Left ventricle myocardium inferior (tissue), 1 donor: ENCODE results near the gene CARD19. TPM values are rescaled to one million over a fixed set of nuclear protein-coding genes. Genes with fewer than 3 reads are reported as not detected.

Experiments used
- DNase-seq: peaks from one replicate; pipeline ENCODE4 v3.0.0-alpha.2; 2020
- H3K27ac ChIP-seq: fragments of 200-600 bp; replicated peaks from 2 replicates; pipeline ENCODE4 v1.8.0; 2021
- H3K27me3 ChIP-seq: fragments of 200-600 bp; 2 replicates; pipeline ENCODE4 v1.8.0; 2021; ENCODE audit warnings: low read depth
- H3K36me3 ChIP-seq: fragments of 200-600 bp; 2 replicates; pipeline ENCODE4 v1.8.0; 2021
- H3K4me1 ChIP-seq: fragments of 200-600 bp; 2 replicates; pipeline ENCODE4 v1.8.0; 2021
- H3K4me3 ChIP-seq: fragments of 200-600 bp; 2 replicates; pipeline ENCODE4 v1.8.0; 2021; ENCODE audit warnings: mild to moderate bottlenecking, moderate library complexity
- H3K9me3 ChIP-seq: fragments of 200-600 bp; replicated peaks from 2 replicates; pipeline ENCODE4 v1.8.0; 2021
- intact Hi-C: fragments of 100-400 bp; cut with micrococcal nuclease; formaldehyde crosslinking; loops from one replicate; pipeline ENCODE4 v1.11.0; 2022
- total RNA-seq: library from RNA; stranded (reverse); fragmentation: NEBNext Ultra II Directional; extraction: Animal tissue kit (Norgen Biotek cat#: 25700); gene quantifications from one replicate; pipeline ENCODE4 v1.2.1, GENCODE V29; 2021
- TF ChIP-seq, protein P1 (sequence below): fragments of 200-600 bp; IDR thresholded peaks from 2 replicates; pipeline ENCODE4 v1.8.0; 2021; ENCODE audit warnings: antibody characterized with exemption, mild to moderate bottlenecking, borderline replicate concordance
- donor health status: DM: no; HTN: yes; CAD: no; lungs with severe emphysema.

CARD19 gene
- total RNA-seq, 1 donor from 2014 or later = 35.8 TPM

GRCh38 chr9:93052791-93053540, 43.1 kb upstream of the CARD19 start:
- TF ChIP-seq, protein P1, sequence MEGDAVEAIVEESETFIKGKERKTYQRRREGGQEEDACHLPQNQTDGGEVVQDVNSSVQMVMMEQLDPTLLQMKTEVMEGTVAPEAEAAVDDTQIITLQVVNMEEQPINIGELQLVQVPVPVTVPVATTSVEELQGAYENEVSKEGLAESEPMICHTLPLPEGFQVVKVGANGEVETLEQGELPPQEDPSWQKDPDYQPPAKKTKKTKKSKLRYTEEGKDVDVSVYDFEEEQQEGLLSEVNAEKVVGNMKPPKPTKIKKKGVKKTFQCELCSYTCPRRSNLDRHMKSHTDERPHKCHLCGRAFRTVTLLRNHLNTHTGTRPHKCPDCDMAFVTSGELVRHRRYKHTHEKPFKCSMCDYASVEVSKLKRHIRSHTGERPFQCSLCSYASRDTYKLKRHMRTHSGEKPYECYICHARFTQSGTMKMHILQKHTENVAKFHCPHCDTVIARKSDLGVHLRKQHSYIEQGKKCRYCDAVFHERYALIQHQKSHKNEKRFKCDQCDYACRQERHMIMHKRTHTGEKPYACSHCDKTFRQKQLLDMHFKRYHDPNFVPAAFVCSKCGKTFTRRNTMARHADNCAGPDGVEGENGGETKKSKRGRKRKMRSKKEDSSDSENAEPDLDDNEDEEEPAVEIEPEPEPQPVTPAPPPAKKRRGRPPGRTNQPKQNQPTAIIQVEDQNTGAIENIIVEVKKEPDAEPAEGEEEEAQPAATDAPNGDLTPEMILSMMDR = no peak
- no peak for DNase-seq
- Histone ChIP-seq H3K36me3 (no peaks in the 10 kb centered on the region), H3K27ac (no peak overlapping the region), H3K27me3 (no peaks in the 10 kb centered on the region), H3K4me1 (peaks cover 17% of the 10 kb centered on the region), H3K9me3 (no peaks in the 10 kb centered on the region), H3K4me3 (no peak overlapping the region)
- intact Hi-C loops = no loop called here

- TF ChIP-seq, protein P1 = no peak
- intact Hi-C loops = no loop called here
- DNase-seq = no peak
- no peak overlapping the region for H3K4me3 ChIP-seq
- H3K27me3 ChIP-seq = peaks cover 6% of the 10 kb centered on the region
- no peaks in the 10 kb centered on the region for H3K36me3 ChIP-seq
- no peak overlapping the region for H3K27ac ChIP-seq
- peaks cover 24% of the 10 kb centered on the region for H3K4me1 ChIP-seq
- H3K9me3 ChIP-seq = no peaks in the 10 kb centered on the region
Observed at GRCh38 chr9:93053781-93054331, 42.2 kb upstream of the CARD19 start.

DNA sequence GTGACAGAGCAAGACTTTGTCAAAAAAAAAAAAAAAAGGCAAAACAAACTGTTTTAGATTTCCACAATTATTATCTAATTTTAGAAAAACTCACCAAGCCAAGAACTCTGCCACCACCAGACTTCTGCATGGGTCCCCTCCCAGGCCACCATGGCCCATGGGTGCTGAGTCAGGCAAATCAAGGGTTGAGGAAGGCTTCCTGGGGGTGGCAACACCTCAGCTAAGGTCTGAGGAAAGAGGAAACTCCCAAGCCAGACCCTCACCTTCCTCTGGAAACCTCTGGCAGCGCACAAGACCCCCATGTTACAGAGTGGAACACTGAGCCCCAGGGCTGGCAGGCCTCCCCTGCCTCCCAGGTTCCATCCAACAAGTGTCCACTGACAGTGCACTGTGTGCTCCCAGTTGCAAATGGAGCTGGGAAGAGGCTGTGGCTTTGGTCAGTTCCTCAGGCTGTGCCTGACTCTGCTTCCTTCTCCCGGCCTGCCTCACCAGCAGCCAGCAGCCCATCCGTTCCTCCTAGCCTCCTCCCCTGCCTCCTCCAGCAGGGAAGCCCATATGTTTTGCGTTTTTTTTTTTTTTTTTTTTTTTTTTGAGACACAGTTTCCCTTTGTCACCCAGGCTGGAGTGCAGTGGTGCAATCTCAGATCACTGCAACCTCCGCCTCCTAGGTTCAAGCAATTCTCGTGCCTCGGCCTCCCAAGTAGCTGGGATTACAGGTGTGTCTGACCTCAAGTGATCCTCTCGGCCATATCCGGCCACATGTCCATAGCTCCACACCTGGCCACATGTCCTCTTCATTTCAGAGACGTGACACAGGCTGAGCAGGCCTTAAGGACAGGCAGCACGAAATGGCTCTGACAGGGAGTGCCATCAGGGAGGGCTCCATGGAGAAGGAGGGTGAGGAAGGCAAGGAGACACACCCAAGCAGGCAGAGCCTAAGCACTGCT, 41.0 kb upstream of the CARD19 start:
- H3K9me3 ChIP-seq = no peaks in the 10 kb centered on the region
- intact Hi-C loops = no loop called here
- no peak overlapping the region for H3K27ac ChIP-seq
- no peak for DNase-seq
- no peaks in the 10 kb centered on the region for H3K36me3 ChIP-seq
- peaks cover 36% of the 10 kb centered on the region for H3K4me1 ChIP-seq
- no peak overlapping the region for H3K4me3 ChIP-seq
- H3K27me3 ChIP-seq = peaks cover 18% of the 10 kb centered on the region
- TF ChIP-seq, protein P1 = no peak

GRCh38 chr9:93057042-93057702, 38.8 kb upstream of the CARD19 start:
- DNase-seq = no peak
- peaks cover 29% of the 10 kb centered on the region for H3K4me1 ChIP-seq
- TF ChIP-seq, protein P1 = no peak
- no peaks in the 10 kb centered on the region for H3K9me3 ChIP-seq
- no peak overlapping the region for H3K4me3 ChIP-seq
- intact Hi-C loops = no loop called here
- no peak overlapping the region for H3K27ac ChIP-seq
- H3K36me3 ChIP-seq = no peaks in the 10 kb centered on the region
- peaks cover 36% of the 10 kb centered on the region for H3K27me3 ChIP-seq

DNA sequence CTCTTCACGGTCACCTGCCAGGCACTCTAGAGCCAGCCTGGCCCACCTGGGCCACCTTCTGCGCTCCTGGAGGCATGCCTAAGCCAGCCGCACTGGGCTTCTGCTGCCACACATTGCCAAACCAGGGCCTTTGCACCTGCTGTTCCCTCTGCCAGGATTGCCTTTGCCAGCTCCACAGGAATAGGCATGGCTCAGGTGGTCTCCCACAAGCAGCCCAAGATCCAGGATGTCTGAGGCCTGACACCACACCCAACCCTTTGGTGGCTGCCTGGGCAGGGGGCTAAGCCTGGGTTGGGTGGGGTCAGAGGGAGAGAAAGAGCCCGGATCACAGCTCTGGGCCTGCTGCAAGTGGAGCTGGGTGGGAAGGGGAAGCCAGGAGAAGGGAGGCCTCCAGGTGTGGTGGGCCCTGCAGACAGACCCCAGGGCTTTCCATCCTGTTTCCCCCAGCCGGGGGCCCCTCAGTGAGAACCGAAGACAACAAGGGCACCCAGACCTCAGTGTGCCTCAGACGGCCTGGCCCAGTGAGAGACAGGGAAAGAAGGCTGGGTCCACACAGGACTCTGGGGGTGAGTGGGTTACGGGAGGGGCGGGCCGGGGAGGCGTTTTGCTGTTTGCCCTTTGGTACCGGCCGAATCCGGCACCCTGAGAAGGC, 38.2 kb upstream of the CARD19 start:
- Histone ChIP-seq H3K4me3 (peak overlapping the region; percentile 63), H3K27ac (no peak overlapping the region)
- TF ChIP-seq, protein P1 = no peak

More for the DNA sequence above, 38.2 kb upstream of the CARD19 start:
- Histone ChIP-seq H3K27me3 (peaks cover 43% of the 10 kb centered on the region), H3K4me1 (peaks cover 25% of the 10 kb centered on the region), H3K36me3 (no peaks in the 10 kb centered on the region), H3K9me3 (no peaks in the 10 kb centered on the region)
- DNase-seq = no peak
- intact Hi-C loops = no loop called here
